NCI-H2081 treated with DMSO at 0.1 percent for 48 hours (cell line): ENCODE measurements around the gene DNPH1.

Experiments
- DNase-seq: peaks from one replicate; lab custom pipeline; 2025; lab: John Stamatoyannopoulos, UW

DNPH1 gene

DNA sequence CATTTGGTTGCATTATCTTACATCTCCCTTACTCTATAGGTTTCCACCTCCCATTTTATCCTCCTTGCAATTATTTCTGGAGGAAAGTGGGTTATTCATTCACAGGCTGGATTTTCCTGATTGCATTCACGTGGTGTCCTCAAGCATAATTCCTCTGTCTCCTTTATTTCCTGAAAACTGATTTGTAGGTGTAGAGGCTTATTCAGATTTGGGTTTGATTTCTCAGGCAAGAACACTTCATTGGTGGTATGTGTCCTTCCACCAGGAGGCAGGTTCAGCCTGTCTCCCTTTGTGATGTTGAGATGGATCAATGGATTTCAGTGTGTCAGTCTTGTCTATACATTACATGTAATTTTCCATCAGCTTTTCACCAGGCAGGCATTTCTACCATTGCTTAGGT is 17.3 kb downstream of the DNPH1 start:
- DNase-seq: no peak

DNA sequence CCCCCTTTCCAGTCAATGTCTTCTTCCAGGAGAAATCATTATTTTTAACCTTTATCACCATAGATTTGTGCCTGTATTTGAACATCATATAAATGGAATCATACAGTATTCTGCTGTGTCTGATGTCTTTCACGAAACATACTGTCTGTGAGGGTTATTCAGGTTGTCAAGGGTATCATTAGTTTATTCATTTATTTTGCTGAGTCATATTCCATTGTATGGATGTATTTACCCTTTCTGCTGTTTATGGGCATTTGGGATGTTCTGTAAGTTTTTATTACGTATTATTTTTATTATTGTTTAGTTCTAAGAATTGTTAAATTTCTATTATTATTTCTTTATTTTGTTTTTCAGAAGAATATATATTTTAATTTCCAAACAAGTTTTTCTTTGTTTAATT is 22.0 kb downstream of the DNPH1 start:
- DNase-seq: no peak

DNA sequence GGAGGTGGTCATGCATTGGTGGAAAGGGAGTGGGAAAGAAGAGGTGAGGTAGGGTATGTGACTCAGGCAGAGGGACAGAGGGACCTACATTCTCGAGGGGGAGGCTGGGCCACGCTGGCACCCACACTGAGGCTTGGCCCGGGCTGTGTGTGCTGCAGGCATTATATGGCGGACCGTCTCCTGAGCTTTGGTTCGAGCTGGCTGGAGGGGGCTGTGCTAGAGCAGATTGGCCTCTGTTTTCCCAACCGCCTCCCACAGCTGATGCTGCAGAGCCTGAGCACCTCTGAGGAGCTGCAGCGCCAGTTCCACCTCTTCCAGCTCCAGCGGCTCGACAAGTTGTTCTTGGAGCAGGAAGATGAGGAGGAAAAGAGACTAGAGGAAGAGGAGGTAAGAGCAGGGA is 23.4 kb downstream of the DNPH1 start:
- no peak for DNase-seq

DNA sequence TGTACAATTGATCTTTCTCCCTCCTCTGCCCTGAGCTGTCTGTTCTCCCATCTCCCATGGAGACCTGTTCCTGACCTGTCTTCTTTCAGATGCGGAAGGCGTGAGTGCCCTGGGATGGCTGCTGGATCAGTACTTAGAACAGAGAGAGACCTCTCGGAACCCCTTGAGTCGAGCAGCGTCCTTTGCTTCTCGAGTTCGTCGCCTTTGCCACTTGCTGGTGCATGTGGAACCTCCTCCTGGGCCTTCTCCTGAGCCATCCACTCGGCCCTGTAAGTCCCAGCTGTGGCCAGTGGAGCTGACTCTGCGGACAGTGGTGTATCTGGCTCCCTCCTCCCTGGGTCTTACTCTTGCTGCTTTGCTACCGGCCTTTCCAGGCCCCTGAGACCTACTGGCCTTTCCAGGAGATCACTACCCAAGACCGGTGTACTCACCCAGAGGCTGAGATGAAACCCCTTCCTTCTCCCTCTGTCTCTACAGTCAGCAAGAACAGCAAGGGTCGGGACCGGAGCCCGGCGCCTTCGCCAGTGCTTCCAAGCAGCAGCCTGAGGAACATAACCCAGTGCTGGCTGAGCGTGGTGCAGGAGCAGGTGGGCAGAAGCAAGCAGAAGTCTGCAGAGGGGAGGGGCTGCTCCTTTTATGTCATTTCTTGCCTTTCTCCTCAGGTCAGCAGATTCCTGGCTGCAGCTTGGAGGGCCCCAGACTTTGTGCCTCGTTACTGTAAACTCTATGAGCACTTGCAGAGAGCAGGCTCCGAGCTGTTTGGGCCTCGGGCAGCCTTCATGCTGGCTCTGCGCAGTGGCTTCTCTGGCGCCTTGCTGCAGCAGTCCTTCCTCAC is 24.8 kb downstream of the DNPH1 start:
- DNase-seq: no peak

DNA sequence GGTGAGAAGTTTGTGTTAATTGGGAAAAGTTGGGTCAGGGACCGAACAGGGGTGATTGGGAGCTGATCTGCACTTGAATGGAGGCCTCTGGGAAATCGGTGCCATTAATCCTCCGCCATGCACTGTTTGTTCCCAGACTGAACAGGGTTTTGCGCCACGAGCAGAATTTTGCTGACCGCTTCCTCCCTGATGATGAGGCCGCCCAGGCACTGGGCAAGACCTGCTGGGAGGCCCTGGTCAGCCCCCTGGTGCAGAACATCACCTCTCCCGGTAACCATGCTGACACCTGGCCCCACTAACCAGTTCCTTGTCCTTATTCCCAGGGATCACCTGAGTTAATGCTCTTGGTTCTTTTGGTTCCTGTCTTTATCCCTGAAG is 25.6 kb downstream of the DNPH1 start:
- no peak for DNase-seq

DNA sequence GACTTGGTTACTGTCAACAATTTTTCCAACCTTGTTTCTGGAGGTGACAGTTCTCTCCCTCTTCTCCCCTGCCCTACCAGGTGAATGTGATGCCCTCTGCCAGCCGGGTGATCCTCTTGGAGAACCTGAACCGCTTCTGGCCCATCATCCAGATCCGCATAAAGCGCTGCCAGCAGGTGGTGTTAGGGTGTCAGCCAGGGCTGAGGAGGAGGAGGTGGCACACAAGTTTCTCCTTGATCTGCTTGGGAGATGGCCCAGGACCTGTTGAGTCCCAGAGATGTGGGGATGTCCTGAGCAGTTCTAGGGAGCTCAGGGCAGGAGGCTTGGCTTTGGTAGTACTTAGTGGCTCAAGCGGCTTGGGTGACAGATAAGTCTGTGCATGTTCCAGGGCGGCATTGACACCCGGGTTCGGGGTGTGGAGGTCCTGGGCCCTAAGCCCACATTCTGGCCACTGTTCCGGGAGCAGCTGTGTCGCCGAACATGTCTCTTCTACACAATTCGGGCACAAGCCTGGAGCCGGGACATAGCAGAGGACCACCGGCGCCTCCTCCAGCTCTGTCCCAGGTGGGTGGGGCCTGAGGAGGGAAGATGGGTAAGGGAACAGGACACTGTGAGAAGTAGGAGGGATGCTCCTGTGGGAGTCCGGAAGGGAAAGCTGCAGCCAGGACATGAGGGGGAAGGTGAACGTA is 26.1 kb downstream of the DNPH1 start:
- DNase-seq: no peak

DNA sequence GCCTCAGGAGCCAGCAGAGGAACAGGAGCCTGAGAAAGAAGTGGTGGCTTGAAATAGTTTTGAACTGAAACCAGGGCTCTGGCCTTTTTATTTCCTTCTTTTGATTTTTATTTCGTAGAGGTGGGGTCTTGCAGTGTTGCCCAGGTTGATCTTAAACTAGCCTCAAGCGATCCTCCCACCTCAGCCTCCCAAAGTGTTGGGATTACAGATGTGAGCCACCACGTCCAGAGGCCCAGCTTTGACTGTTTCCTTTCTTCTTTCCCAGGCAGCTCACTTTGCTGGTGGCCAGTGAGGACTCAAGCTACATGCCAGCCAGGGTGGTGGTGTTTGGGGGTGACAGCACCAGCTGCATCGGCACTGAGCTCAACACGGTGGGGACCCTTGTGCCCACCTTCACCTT is 26.8 kb downstream of the DNPH1 start:
- DNase-seq: no peak

DNA sequence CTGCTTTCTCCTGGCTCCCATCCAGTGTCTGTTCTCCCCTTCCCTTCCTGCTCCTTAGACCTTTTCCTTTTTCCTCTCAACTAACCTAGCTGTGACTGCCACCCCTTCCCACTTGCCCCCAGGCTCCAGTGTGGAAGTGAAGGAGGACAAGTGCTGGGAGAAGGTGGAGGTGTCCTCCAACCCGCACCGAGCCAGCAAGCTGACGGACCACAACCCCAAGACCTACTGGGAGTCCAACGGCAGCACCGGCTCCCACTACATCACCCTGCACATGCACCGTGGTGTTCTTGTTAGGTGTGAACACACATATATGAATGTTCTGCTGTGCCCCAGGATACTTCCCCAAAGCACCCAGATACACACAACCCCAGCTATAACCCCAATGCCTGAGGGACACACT is 28.7 kb downstream of the DNPH1 start:
- DNase-seq: no peak

DNA sequence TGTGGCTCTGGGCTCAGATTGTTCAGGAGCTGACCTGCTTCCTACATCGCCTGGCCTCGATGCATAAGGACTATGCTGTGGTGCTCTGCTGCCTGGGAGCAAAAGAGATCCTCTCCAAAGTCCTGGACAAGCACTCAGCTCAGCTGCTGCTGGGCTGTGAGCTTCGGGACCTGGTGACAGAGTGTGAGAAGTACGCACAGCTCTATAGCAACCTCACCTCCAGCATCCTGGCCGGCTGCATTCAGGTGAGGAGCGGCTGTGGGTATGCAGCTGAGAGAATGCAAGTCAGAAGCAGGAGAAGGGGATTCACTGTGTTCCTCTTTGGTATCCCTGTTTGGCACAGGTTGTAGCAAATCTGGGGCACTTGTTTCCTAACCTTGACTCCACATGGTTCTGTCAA is 29.4 kb downstream of the DNPH1 start:
- no peak for DNase-seq

DNA sequence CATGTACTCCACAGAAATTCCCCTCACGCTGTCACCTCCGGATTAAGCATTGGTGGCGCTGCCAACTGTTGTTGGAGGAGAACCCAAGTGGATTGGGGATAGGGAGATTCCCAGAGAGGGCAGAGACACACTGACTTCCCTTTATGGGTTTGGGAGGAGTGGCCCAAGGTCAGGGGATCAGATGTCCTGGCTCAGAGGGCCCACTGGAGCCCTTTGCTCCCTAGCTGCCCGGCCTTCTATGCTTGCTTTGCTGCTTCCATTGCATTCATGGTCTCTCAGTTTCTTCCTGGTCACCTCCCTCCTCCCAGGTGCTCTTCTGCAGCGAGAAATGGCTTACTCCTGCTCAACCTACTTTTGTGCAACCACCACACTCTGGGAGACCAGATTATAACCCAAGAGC is 32.9 kb downstream of the DNPH1 start:
- DNase-seq: no peak

DNA sequence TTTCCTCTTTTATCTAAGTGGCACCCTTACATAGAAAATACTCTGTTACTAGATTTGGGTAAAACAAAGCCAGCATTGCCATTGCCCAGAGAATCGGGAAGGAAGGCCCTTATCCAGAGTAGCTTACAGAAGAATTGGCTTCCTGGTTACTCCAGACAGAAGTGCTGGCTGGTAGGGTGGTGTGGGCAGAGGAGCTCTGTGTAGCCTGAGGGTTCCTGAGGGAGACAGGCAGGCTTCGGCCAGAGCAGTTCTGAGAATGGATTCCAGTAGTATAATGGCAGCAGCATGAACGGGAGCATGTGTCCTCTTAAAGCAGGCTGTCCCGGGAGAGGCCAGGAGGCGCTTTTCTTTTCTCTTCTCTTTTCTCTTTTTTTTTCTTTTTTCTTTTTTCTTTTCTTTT is 35.4 kb downstream of the DNPH1 start:
- no peak for DNase-seq

DNA sequence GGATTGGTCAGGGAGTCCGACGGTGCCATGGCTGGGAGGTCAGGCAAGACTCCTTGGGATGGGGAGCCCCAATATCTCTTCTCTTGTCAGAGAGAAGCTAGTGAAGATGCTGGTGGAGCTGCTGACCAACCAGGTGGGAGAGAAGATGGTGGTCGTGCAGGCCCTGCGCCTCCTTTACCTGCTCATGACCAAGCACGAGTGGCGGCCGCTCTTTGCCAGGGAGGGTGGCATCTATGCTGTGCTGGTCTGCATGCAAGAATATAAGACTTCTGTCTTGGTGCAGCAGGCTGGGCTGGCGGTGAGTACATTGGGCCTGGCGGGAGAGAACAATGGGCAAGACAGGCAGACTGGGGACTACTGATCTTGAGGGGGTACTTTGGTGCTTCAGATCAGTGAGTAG is 36.4 kb downstream of the DNPH1 start:
- no peak for DNase-seq

DNA sequence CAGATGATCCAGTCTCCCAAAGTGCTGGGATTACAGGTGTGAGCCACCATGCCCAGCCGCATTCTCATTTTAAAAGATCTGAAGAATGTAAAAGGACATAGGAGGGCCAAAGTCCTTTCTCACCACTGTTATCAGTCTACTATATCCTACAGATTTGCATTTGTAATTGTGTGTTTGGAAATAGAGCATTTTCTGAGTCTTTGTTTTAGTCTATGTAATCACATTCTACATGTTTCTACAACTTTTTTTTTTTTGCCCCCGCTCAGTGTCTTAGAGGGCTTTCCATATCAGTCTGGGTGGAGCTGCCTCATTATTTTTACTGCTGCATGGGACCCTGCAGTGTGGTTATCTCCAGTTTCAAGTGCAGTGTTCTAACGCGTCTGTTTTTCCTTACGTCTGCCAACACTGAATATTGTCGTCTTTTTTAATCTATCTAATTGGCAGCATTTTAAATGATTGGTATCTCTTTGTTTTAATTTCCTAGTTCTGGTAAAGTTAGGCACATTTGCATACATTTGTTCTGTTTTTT is 39.4 kb downstream of the DNPH1 start:
- DNase-seq: no peak

DNA sequence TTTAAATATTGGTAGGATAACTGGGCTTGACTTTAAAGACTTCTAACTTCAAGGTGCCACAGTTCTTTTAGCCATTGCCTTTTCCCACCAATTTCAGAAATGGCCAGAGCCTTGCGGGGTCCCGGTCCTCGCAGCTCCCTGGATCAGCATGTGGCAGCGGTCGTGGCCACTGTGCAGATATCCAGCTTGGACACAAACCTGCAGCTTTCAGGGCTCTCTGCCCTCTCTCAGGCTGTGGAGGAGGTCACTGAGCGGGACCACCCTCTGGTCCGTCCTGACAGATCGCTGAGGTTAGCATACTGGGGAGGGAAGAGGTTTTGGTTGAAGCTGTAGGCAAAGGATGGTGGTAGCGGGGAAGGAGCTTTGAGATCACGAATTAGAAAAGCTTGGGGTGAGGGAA is 40.9 kb downstream of the DNPH1 start:
- DNase-seq: no peak

DNA sequence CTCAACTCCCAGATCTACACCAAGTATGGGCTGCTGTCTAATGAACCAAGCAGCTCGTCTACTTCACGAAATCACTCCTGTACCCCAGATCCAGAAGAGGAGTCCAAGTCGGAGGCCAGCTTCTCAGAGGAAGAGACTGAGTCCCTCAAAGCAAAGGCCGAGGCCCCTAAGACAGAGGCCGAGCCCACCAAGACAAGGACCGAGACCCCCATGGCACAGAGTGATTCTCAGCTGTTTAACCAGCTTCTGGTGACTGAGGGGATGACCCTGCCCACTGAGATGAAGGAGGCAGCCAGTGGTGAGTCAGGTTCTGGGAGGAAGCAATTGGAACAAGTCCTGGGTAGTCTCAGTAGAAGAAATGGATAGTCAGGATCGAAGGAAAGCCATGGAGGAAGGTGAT is 41.5 kb downstream of the DNPH1 start:
- no peak for DNase-seq

DNA sequence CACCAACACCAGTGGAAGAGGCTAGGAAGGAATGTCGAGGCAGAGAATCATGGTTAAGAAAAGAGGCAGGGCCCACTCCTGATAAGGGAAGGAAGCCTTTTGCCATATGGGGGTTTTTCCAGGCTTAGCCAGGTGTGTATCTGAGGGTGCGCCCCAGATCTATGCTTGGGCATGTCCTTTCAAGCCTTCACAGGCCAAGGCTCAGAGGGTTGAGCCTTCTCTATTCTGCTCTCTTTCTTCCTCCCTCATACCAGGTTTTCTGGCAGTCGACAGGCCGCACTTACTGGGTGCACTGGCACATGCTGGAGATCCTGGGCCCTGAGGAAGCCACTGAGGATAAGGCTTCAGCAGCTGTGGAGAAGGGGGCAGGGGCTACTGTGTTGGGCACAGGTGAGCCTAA is 42.6 kb downstream of the DNPH1 start:
- no peak for DNase-seq

DNA sequence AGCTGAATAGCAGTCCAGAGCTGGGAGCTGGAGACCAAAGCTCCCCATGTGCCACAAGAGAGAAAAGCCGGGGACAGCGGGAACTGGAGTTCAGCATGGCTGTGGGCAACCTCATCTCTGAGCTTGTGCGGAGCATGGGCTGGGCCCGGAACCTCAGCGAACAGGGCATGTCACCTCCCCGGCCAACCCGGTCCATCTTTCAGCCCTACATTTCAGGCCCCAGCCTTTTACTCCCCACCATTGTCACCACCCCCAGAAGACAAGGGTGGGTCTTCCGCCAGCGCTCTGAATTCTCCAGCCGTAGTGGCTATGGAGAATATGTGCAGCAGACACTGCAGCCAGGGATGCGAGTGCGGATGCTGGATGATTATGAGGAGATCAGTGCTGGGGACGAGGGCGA is 43.3 kb downstream of the DNPH1 start:
- no peak for DNase-seq

DNA sequence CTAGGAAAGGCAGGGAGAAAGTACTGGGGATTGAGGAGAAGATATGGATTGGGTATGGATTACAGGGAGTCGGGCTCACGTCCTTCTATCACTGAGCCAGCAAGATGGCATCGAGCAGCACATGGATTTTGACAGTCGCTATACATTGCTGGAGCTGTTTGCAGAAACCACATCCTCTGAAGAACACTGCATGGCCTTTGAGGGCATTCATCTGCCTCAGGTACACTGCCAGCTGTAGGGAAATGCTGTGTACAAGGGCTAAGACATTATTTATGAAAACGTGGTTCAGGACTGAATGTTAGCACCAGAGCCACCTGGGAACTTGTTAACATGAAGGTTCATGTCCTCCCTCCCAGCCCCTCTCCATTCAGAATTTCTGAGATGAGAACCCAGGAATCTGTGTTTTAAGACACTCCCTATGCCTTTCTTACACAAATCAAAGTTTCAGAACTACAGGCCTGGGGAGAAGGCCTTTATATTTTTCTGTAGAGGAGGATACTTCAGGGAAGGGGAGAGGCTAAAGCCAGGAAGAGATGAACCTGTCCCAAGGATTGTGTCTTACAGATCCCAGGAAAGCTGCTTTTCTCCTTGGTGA is 43.8 kb downstream of the DNPH1 start:
- no peak for DNase-seq

DNA sequence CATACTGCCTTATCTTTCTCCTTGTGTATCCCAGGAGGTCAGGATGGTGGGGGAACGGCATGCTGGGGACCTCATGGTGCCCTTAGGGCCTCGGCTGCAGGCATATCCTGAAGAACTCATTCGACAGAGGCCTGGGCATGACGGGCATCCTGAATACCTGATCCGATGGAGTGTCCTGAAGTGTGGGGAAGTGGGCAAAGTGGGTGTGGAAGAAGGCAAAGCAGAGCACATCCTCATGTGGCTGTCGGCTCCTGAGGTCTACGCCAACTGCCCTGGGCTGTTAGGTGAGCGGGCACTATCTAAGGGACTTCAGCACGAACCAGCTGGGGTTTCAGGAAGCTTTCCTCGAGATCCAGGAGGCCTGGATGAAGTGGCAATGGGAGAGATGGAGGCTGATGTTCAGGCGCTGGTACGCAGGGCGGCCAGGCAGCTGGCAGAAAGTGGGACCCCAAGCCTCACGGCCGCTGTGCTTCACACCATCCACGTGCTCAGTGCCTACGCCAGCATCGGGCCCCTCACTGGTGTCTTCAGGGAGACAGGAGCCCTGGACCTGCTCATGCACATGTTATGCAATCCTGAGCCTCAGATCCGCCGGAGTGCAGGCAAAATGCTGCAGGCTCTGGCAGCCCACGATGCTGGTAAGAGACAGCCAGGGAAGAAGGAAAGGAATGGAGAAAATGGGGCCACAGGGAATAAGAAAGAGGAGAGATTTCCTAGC is 44.9 kb downstream of the DNPH1 start:
- no peak for DNase-seq

DNA sequence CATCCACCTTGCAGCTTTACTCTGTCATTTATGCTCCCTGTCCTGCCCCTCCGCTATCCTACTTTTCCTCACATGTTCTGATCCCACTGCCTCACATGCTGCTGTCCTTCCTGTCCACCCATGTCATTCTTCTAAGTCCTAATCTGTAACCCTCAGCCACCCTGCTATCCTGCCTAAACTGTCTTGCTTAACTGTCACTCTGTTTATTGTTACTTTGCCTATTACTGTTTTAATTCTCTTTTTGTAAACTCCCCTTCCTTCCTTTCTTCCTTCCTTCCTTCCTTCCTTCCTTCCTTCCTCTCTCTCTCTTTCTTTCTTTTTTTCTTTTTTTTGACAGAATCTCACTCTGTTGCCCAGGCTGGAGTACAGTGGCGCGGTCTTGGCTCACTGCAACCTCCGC is 45.8 kb downstream of the DNPH1 start:
- no peak for DNase-seq

DNA sequence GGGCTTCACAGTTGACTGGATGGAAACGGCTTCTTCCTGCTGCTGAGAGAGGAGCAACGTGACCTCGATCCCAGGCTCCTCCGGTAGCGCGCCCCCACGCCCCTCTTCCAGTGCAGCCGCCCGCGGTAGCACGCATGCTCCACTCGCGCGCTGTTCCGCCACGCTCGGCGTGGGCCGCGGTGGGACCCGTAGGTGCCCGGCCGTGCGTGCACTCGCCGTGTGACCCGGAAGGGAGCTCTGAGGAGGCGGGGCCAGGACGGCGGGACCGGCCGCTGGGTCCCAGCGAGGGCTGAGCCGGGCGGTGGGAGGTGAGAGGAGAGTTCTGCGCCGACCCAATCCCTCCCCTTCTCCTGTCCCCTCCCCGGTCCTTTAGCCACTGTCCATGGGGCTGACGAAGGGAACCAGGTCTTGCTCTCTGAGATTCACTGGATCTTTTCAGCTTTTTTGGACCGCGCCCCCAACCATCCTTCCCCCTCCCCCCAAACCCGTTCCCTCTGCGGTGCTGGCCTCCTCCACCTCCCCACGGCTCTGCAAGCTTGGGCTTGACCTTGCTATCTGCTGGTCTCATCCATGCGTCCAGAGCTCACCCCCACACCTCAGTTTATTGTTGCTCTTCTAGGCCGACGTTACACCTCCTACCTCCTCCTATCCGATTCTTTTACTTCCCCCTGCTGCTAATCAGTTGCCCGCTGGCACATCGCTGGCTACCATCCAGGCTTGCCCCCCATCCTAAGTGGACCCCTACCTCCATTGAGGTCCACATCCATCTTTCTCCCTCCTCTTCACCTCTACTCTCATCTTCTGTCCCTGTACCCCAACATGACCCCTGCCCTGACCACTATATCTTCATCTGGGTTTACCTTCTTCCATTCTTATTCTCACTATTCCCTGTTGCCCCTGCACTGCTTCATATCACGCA is 47.1 kb downstream of the DNPH1 start, which contains the start of gene CUL9:
CUL9 (plus strand) TSS at position 255 of the 919 bp plus-strand sequence. CDS start 2,115 bp downstream, outside the sequence.
- DNase-seq: no peak
